ENCODE measurements around the gene AFM. TPM values are rescaled to one million over a fixed set of nuclear protein-coding genes. Genes with fewer than 3 reads are reported as not detected.

Gene AFM
- total and polyA plus RNA-seq, 10 of the 15 experiments (the other 5 are each of a cell fraction or from before 2014, with no cell fraction given) = not detected

- TF ChIP-seq ZBTB33 (IDR thresholded peaks at IDR 0.05) (no peak), TARDBP (IDR thresholded peaks at IDR 0.05; ENCODE audit: borderline replicate concordance) (no peak), SMC3 (IDR thresholded peaks at IDR 0.05; ENCODE audit: borderline replicate concordance, low read length) (peak; percentile 61; the same call in 1 of the 2 replicates), SMARCA5 (IDR thresholded peaks at IDR 0.05) (peak; percentile 49; the same call in 1 of the 2 replicates), SREBF1 (IDR thresholded peaks at IDR 0.05; ENCODE audit: low read length) (no peak), FOXM1 (IDR thresholded peaks at IDR 0.05; ENCODE audit: low read depth, low read length) (no peak), CBFB (IDR thresholded peaks at IDR 0.05; ENCODE audit: low read depth) (no peak), SIX5 (IDR thresholded peaks at IDR 0.05; ENCODE audit: low read depth, low read length, severe bottlenecking) (no peak), RAD21 (IDR thresholded peaks at IDR 0.05; ENCODE audit: insufficient read depth, low read depth, low read length) (peak; percentile 70), HCFC1 (IDR thresholded peaks at IDR 0.05; ENCODE audit: low read length) (no peak), BHLHE40 (IDR thresholded peaks at IDR 0.05; ENCODE audit: borderline replicate concordance in 1 of 2, low read depth in 2 of 2, low read length in 1 of 2) (no peak), NRF1 (conservative IDR thresholded peaks at IDR 0.05; ENCODE audit: low read depth, low read length) (no peak)
- TF ChIP-seq, protein P1, sequence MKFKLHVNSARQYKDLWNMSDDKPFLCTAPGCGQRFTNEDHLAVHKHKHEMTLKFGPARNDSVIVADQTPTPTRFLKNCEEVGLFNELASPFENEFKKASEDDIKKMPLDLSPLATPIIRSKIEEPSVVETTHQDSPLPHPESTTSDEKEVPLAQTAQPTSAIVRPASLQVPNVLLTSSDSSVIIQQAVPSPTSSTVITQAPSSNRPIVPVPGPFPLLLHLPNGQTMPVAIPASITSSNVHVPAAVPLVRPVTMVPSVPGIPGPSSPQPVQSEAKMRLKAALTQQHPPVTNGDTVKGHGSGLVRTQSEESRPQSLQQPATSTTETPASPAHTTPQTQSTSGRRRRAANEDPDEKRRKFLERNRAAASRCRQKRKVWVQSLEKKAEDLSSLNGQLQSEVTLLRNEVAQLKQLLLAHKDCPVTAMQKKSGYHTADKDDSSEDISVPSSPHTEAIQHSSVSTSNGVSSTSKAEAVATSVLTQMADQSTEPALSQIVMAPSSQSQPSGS (IDR thresholded peaks at IDR 0.05; ENCODE audit: low read length) = no peak
- TF ChIP-seq, protein P2, sequence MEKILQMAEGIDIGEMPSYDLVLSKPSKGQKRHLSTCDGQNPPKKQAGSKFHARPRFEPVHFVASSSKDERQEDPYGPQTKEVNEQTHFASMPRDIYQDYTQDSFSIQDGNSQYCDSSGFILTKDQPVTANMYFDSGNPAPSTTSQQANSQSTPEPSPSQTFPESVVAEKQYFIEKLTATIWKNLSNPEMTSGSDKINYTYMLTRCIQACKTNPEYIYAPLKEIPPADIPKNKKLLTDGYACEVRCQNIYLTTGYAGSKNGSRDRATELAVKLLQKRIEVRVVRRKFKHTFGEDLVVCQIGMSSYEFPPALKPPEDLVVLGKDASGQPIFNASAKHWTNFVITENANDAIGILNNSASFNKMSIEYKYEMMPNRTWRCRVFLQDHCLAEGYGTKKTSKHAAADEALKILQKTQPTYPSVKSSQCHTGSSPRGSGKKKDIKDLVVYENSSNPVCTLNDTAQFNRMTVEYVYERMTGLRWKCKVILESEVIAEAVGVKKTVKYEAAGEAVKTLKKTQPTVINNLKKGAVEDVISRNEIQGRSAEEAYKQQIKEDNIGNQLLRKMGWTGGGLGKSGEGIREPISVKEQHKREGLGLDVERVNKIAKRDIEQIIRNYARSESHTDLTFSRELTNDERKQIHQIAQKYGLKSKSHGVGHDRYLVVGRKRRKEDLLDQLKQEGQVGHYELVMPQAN (conservative IDR thresholded peaks at IDR 0.05) = no peak
- TF ChIP-seq, protein P3, sequence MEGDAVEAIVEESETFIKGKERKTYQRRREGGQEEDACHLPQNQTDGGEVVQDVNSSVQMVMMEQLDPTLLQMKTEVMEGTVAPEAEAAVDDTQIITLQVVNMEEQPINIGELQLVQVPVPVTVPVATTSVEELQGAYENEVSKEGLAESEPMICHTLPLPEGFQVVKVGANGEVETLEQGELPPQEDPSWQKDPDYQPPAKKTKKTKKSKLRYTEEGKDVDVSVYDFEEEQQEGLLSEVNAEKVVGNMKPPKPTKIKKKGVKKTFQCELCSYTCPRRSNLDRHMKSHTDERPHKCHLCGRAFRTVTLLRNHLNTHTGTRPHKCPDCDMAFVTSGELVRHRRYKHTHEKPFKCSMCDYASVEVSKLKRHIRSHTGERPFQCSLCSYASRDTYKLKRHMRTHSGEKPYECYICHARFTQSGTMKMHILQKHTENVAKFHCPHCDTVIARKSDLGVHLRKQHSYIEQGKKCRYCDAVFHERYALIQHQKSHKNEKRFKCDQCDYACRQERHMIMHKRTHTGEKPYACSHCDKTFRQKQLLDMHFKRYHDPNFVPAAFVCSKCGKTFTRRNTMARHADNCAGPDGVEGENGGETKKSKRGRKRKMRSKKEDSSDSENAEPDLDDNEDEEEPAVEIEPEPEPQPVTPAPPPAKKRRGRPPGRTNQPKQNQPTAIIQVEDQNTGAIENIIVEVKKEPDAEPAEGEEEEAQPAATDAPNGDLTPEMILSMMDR (IDR thresholded peaks at IDR 0.05 in 2 of 3, conservative IDR thresholded peaks at IDR 0.05 in 1 of 3; ENCODE audit: control insufficient read depth in 2 of 3, extremely low read depth in 1 of 3, insufficient read depth in 1 of 3, low read depth in 3 of 3, low read length in 3 of 3) = peak; percentile 74 to 86 (median 85)
- DNase-seq (ENCODE audit: low read depth, low spot score) = no peak
- ChIA-PET SMC1A (ENCODE audit: uncharacterized antibody, unreplicated experiment) (interaction anchor here (0.6 to 3.3 kb wide), 21 partner anchors 14 to 1067 kb away, joined by 3 to 28 read pairs (median 4); no protein-coding TSS in a partner anchor), POLR2A (no interaction called here), CTCF (interaction anchor here (0.7 to 5.7 kb wide), 49 partner anchors 8 to 688 kb away, joined by 3 to 53 read pairs (median 4); partner anchors contain the start of gene ANKRD17), RAD21 (ENCODE audit: unreplicated experiment) (interaction anchor here (0.9 to 1.9 kb wide), 7 partner anchors 10 to 424 kb away, joined by 3 to 16 read pairs (median 4); no protein-coding TSS in a partner anchor)
- Histone ChIP-seq H3K9ac (ENCODE audit: control insufficient read depth, insufficient read depth, low read length) (no peak overlapping the region), H3K27me3 (replicated peaks in 1 of 2; ENCODE audit: control insufficient read depth in 2 of 2, insufficient read depth in 2 of 2, low read length in 1 of 2) (no peaks in the 10 kb centered on the region; a peak in 1 of 4 replicates), H3K4me2 (ENCODE audit: control insufficient read depth, insufficient read depth) (no peak overlapping the region), H4K20me1 (ENCODE audit: control insufficient read depth, insufficient read depth) (no peaks in the 10 kb centered on the region), H3K36me3 (ENCODE audit: control insufficient read depth in 2 of 2, insufficient read depth in 2 of 2, low read length in 1 of 2) (no peaks in the 10 kb centered on the region), H2AFZ (ENCODE audit: control insufficient read depth, low read depth, low read length) (no peak overlapping the region), H3K4me1 (ENCODE audit: control insufficient read depth, insufficient read depth, low read length) (no peaks in the 10 kb centered on the region), H3K27ac (ENCODE audit: control insufficient read depth, insufficient read depth) (no peak overlapping the region), H3K4me3 (no peak overlapping the region), H3K79me2 (ENCODE audit: control insufficient read depth, insufficient read depth, low read length) (no peaks in the 10 kb centered on the region), H3K9me3 (replicated peaks; ENCODE audit: control insufficient read depth, insufficient read depth, low read length) (no peaks in the 10 kb centered on the region)
- intact Hi-C loops (cut with micrococcal nuclease; ENCODE audit: unreplicated experiment) = loop anchor here (1.0 to 5.0 kb wide), 3 partner anchors 105 to 206 kb away; no protein-coding TSS in a partner anchor
- 0% methylated on average over 4 of the region's 4 CpGs for WGBS (ENCODE audit: insufficient coverage, insufficient replicate concordance, low lambda C conversion rate, missing lambda C conversion rate)
- FAIRE-seq = peak; percentile 96
- in situ Hi-C loops (cut with MboI) = loop anchor here (10.0 kb wide), 1 partner anchor 208 kb away; no protein-coding TSS in a partner anchor
- peak; percentile 97 for ATAC-seq
- BruUV-seq (replicated peaks) = no TSS peak
Measured at GRCh38 chr4:73446336-73446938, 35.1 kb upstream of the AFM start.
